IMR-90 (cell line): ENCODE measurements around the gene CPTP. TPM values are rescaled to one million over a fixed set of nuclear protein-coding genes. Genes with fewer than 3 reads are reported as not detected.

Experiments used
- ATAC-seq: fragments of 200-7000 bp; cut with Tn5 transposase; 2 replicates; pipeline ENCODE4 v1.9.1; 2020; ENCODE audit warnings: low read depth, mild to moderate bottlenecking, moderate library complexity
- BruUV-seq: library from RNA; stranded (reverse); fragments of 400-500 nt; replicated peaks from 2 replicates; lab custom pipeline; 2021; lab: Mats Ljungman, UMichigan
- CTCF ChIA-PET: fragments of 300-600 bp; formaldehyde crosslinking; extraction: SDS; loops from one replicate; lab custom pipeline; 2021; ENCODE audit warnings: antibody characterized with exemption; lab: Yijun Ruan, JAX
- POLR2A ChIA-PET: fragments of 300-600 bp; sonication (Branson Sonifier 250); formaldehyde crosslinking; loops from one replicate; lab custom pipeline; 2022; ENCODE audit warnings: antibody characterized with exemption; ENCODE audit not compliant: unreplicated experiment; lab: Charles Lee
- DNase-seq: peaks from one replicate; pipeline ENCODE4 v3.0.0; 2013
- H2AFZ ChIP-seq: replicated peaks from 2 replicates; pipeline ENCODE3; 2013; ENCODE audit warnings: low read length, mild to moderate bottlenecking; ENCODE audit not compliant: poor library complexity
- H2AK5ac ChIP-seq: 2 replicates; pipeline ENCODE4 v1.6.1; 2013; ENCODE audit warnings: low read depth, low read length, inconsistent platforms
- H2AK9ac ChIP-seq: replicated peaks from 2 replicates; pipeline ENCODE3; 2013; ENCODE audit warnings: mild to moderate bottlenecking, low read depth, low read length, moderate library complexity; ENCODE audit not compliant: poor library complexity
- H2BK120ac ChIP-seq: 2 replicates; pipeline ENCODE4 v1.6.1; 2013; ENCODE audit warnings: low read depth, low read length, inconsistent platforms
- H2BK15ac ChIP-seq: 3 replicates; pipeline ENCODE4 v1.6.1; 2013; ENCODE audit warnings: low read depth, low read length, inconsistent platforms
- H2BK20ac ChIP-seq: 2 replicates; pipeline ENCODE4 v1.6.1; 2013; ENCODE audit warnings: low read depth, mild to moderate bottlenecking, inconsistent platforms, low read length, moderate library complexity
- H2BK5ac ChIP-seq: 2 replicates; pipeline ENCODE4 v1.6.1; 2013; ENCODE audit warnings: mild to moderate bottlenecking, low read depth, low read length, inconsistent platforms; ENCODE audit not compliant: poor library complexity, severe bottlenecking
- H3K14ac ChIP-seq: replicated peaks from 2 replicates; pipeline ENCODE4 v1.6.1; 2013; ENCODE audit warnings: low read depth, low read length, inconsistent platforms
- H3K18ac ChIP-seq: 2 replicates; pipeline ENCODE4 v1.6.1; 2013; ENCODE audit warnings: low read depth, low read length, control low read depth
- H3K23ac ChIP-seq: 2 replicates; pipeline ENCODE4 v1.6.1; 2013; ENCODE audit warnings: low read depth, low read length, inconsistent platforms
- H3K27ac ChIP-seq: 2 replicates; pipeline ENCODE4 v1.5.1; 2013; ENCODE audit warnings: mild to moderate bottlenecking, control low read depth, low read length; ENCODE audit not compliant: insufficient read depth
- H3K27me3 ChIP-seq: 2 replicates; pipeline ENCODE4 v1.6.1; 2013; ENCODE audit warnings: low read length; ENCODE audit not compliant: control insufficient read depth, insufficient read depth
- H3K36me3 ChIP-seq: 2 replicates; pipeline ENCODE4 v1.6.1; 2013; ENCODE audit warnings: low read length, mixed read lengths; ENCODE audit not compliant: control insufficient read depth, insufficient read depth
- H3K4ac ChIP-seq: 2 replicates; pipeline ENCODE4 v1.6.1; 2013; ENCODE audit warnings: low read depth, low read length, inconsistent platforms
- H3K4me1 ChIP-seq: 2 replicates; pipeline ENCODE4 v1.6.1; 2013; ENCODE audit warnings: low read length, mixed read lengths; ENCODE audit not compliant: control insufficient read depth, insufficient read depth
- H3K4me2 ChIP-seq: 2 replicates; pipeline ENCODE4 v1.6.1; 2013; ENCODE audit warnings: low read depth, mild to moderate bottlenecking, control low read depth, low read length, moderate library complexity
- H3K4me3 ChIP-seq: 2 replicates; pipeline ENCODE4 v1.5.1; 2013; ENCODE audit warnings: low read depth, mild to moderate bottlenecking, control low read depth, low read length, moderate library complexity; ENCODE audit not compliant: insufficient read depth
- H3K56ac ChIP-seq: 2 replicates; pipeline ENCODE4 v1.6.1; 2013; ENCODE audit warnings: low read length, inconsistent platforms; ENCODE audit not compliant: insufficient read depth; ENCODE audit errors: extremely low read depth
- H3K79me1 ChIP-seq, 2 experiments: 2 replicates each; pipeline ENCODE4 v1.6.1; 2013; ENCODE audit warnings: low read length in 2 of 2, inconsistent platforms in 1 of 2, low read depth in 1 of 2
- H3K9ac ChIP-seq: 2 replicates; pipeline ENCODE4 v1.6.1; 2013; ENCODE audit warnings: low read depth, low read length, control low read depth
- H3K9me1 ChIP-seq: 2 replicates; pipeline ENCODE4 v1.6.1; 2013; ENCODE audit warnings: low read length, inconsistent platforms; ENCODE audit not compliant: insufficient read depth
- H3K9me3 ChIP-seq: 2 replicates; pipeline ENCODE4 v1.6.1; 2013; ENCODE audit warnings: low read length; ENCODE audit not compliant: control insufficient read depth, insufficient read depth
- H4K20me1 ChIP-seq: 2 replicates; pipeline ENCODE4 v1.6.1; 2013; ENCODE audit warnings: low read length, inconsistent platforms; ENCODE audit not compliant: insufficient read depth
- H4K5ac ChIP-seq: 2 replicates; pipeline ENCODE4 v1.6.1; 2013; ENCODE audit warnings: mild to moderate bottlenecking, low read depth, low read length, control low read depth
- H4K8ac ChIP-seq, 2 experiments: 2 replicates each; pipeline ENCODE4 v1.6.1; 2013; ENCODE audit warnings: low read depth in 2 of 2, low read length in 2 of 2, control low read depth in 1 of 2, inconsistent platforms in 1 of 2
- H4K91ac ChIP-seq: 2 replicates; pipeline ENCODE4 v1.6.1; 2013; ENCODE audit warnings: low read depth, low read length, inconsistent platforms; ENCODE audit not compliant: insufficient read depth
- BHLHE40 ChIP-seq: fragments of 150-350 bp; IDR thresholded peaks from 2 replicates; pipeline ENCODE4 v1.6.1; 2016; ENCODE audit warnings: mild to moderate bottlenecking, low read depth, low read length
- CHD1 ChIP-seq: IDR thresholded peaks from 2 replicates; pipeline ENCODE4 v1.6.1; 2012; ENCODE audit warnings: low read depth, low read length, improper control_type of control experiment
- FOS ChIP-seq: fragments of 150-350 bp; IDR thresholded peaks from 2 replicates; pipeline ENCODE4 v1.6.1; 2016; ENCODE audit warnings: low read depth, low read length
- MAFK ChIP-seq: IDR thresholded peaks from 2 replicates; pipeline ENCODE4 v1.6.1; 2012; ENCODE audit warnings: low read depth, low read length, improper control_type of control experiment
- MAZ ChIP-seq: IDR thresholded peaks from 2 replicates; pipeline ENCODE4 v1.6.1; 2012; ENCODE audit warnings: low read depth, mild to moderate bottlenecking, low read length, improper control_type of control experiment, moderate library complexity, borderline replicate concordance
- MXI1 ChIP-seq: IDR thresholded peaks from 2 replicates; pipeline ENCODE4 v1.6.1; 2012; ENCODE audit warnings: low read depth, mild to moderate bottlenecking, low read length, moderate library complexity, borderline replicate concordance
- NFE2L2 ChIP-seq: fragments of 150-350 bp; IDR thresholded peaks from 2 replicates; pipeline ENCODE4 v1.6.1; 2016; ENCODE audit warnings: low read depth, mild to moderate bottlenecking, low read length
- POLR2A ChIP-seq: IDR thresholded peaks from 2 replicates; pipeline ENCODE4 v1.6.1; 2012; ENCODE audit warnings: mild to moderate bottlenecking, low read depth, low read length
- RAD21 ChIP-seq: IDR thresholded peaks from 2 replicates; pipeline ENCODE4 v1.6.1; 2012; ENCODE audit warnings: low read length, improper control_type of control experiment
- RCOR1 ChIP-seq: IDR thresholded peaks from 2 replicates; pipeline ENCODE4 v1.6.1; 2012; ENCODE audit warnings: mild to moderate bottlenecking, low read length, improper control_type of control experiment; ENCODE audit not compliant: insufficient replicate concordance
- RFX5 ChIP-seq: IDR thresholded peaks from 2 replicates; pipeline ENCODE4 v1.8.0; 2012; ENCODE audit warnings: low read depth, mild to moderate bottlenecking, low read length, moderate library complexity
- SMC3 ChIP-seq: fragments of 150-350 bp; IDR thresholded peaks from 2 replicates; pipeline ENCODE4 v1.6.1; 2016; ENCODE audit warnings: low read depth, mild to moderate bottlenecking, antibody characterized with exemption, low read length, moderate library complexity
- WGBS, 2 experiments: methylation state at CpG; one replicate each; pipeline versions ENCODE4 v1.1.5 to v1.1.7; 2013; ENCODE audit warnings: missing lambda C conversion rate in 2 of 2; ENCODE audit not compliant: insufficient read length in 1 of 2; ENCODE audit errors: extremely low coverage in 2 of 2; 5-methylcytosine and 5-hydroxymethylcytosine counted together
- dilution Hi-C: fragments of 300-500 bp; cut with HindIII; formaldehyde crosslinking; loops from one replicate; pipeline ENCODE4 v1.14.3; 2018; ENCODE audit warnings: low sequenced_read_pairs; ENCODE audit not compliant: unreplicated experiment
- in situ Hi-C: fragments of 300-500 bp; cut with MboI; formaldehyde crosslinking; loops from 3 replicates; pipeline ENCODE4 v1.14.3; 2019; ENCODE audit warnings: low sequenced_read_pairs, inconsistent platforms, mixed read lengths
- intact Hi-C: fragments of 100-400 bp; cut with micrococcal nuclease; formaldehyde crosslinking; loops from 2 replicates; pipeline ENCODE4 v1.10.0; 2022
- polyA plus RNA-seq, 3 experiments: library from polyadenylated mRNA; depleted of rRNA; stranded (reverse); fragments of >200 nt; gene quantifications; 2 replicates each; pipeline ENCODE4 v1.2.3, GENCODE V29; 2012; ENCODE audit warnings: low replicate concordance in 1 of 3
- total RNA-seq: library from RNA; depleted of rRNA; stranded (reverse); fragments of >200 nt; gene quantifications from 2 replicates; pipeline ENCODE4 v1.2.3, GENCODE V29; 2012
- TF ChIP-seq, protein P1 (sequence below): fragments of 150-350 bp; IDR thresholded peaks from 2 replicates; pipeline ENCODE4 v1.6.1; 2016; ENCODE audit warnings: low read depth, mild to moderate bottlenecking, low read length, moderate library complexity, borderline replicate concordance
- TF ChIP-seq, protein P2 (sequence below): conservative IDR thresholded peaks from 2 replicates; pipeline ENCODE4 v1.5.1; 2012; ENCODE audit warnings: mild to moderate bottlenecking, low read depth, low read length, improper control_type of control experiment
- TF ChIP-seq, protein P3 (sequence below): fragments of 150-350 bp; IDR thresholded peaks from 2 replicates; pipeline ENCODE4 v1.6.1; 2017; ENCODE audit warnings: mild to moderate bottlenecking, antibody characterized with exemption, low read length, low read depth

The CPTP gene
- total and polyA plus RNA-seq, 2 of the 4 experiments (the other 2 are of a cell fraction) = 2.7 to 12.1 TPM

DNA sequence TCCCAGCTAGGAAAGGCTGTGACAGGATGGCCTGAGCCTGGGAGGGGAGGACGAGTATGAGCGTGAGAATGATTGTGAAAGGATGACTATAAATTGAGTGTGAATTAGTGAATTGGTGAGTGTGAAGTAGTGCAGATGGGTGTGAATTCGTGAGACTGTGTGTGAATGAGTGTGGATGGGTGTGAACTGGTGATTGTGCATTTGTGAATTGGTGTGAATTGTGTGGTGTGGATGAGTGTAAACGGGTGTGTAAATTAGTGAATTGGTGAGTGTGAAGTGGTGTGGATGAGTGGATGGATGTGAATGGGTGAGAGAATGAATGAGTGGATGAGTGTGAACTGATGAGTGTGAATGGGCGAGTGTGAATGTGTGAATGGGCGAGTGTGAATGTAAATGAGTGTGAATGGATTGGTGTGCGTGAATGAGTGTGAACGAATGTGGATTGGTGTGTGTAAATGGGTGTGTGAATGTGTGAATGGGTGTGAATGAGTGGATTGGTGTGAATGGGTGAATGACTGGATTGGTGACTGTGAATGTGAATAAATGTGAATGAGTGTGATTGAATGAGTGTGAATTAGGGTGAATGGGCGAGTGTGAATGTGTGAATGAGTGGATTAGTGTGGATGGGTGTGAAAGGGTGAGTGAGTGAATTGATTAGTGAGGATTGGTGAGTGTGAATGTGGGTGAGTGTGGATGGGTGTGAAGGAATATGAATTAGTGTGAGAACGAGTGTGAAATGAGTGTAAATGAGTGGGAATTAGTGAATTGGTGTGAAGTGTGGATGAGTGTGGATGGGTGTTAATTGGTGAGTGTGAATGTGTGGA, 41.5 kb downstream of the CPTP start:
- BruUV-seq = no TSS peak
- DNase-seq (no peak), ATAC-seq (no peak)
- Histone ChIP-seq H3K4ac (no peak overlapping the region), H3K18ac (no peak overlapping the region), H3K23ac (peak overlapping the region; percentile 49; the same call in 1 of the 2 replicates), H3K79me1 (peaks cover under 1 to 26% of the 10 kb centered on the region in 2 experiments; a peak in 2 of 4 replicates), H2BK15ac (no peak overlapping the region), H4K8ac (no peak overlapping the region), H3K36me3 (no peaks in the 10 kb centered on the region), H3K14ac (no peak overlapping the region), H3K9ac (no peak overlapping the region), H3K27ac (no peak overlapping the region), H4K5ac (no peak overlapping the region), H4K91ac (no peak overlapping the region), H3K4me2 (no peak overlapping the region), H3K4me1 (peaks cover 10% of the 10 kb centered on the region), H3K9me3 (no peaks in the 10 kb centered on the region), H3K9me1 (peaks cover 11% of the 10 kb centered on the region), H2BK5ac (peak overlapping the region; percentile 45), H3K56ac (no peak overlapping the region), H2BK20ac (no peak overlapping the region), H2BK120ac (no peak overlapping the region), H2AFZ (no peak overlapping the region), H3K4me3 (no peak overlapping the region), H2AK9ac (peak overlapping the region; percentile 42), H4K20me1 (no peaks in the 10 kb centered on the region), H3K27me3 (no peaks in the 10 kb centered on the region), H2AK5ac (peak overlapping the region; percentile 65; the same call in 1 of the 2 replicates)
- in situ Hi-C loops = no loop called here
- POLR2A ChIA-PET = no interaction called here
- dilution Hi-C loops = no loop called here
- 83 to 100% methylated on average over 9 to 10 of the region's 10 CpGs for WGBS, 2 experiments
- intact Hi-C loops = no loop called here
- CTCF ChIA-PET = no interaction called here
- TF ChIP-seq FOS = no peak
- no peak for TF ChIP-seq POLR2A
- TF ChIP-seq BHLHE40 = no peak
- TF ChIP-seq, protein P1, sequence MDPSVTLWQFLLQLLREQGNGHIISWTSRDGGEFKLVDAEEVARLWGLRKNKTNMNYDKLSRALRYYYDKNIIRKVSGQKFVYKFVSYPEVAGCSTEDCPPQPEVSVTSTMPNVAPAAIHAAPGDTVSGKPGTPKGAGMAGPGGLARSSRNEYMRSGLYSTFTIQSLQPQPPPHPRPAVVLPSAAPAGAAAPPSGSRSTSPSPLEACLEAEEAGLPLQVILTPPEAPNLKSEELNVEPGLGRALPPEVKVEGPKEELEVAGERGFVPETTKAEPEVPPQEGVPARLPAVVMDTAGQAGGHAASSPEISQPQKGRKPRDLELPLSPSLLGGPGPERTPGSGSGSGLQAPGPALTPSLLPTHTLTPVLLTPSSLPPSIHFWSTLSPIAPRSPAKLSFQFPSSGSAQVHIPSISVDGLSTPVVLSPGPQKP = no peak
- TF ChIP-seq MXI1 = no peak
- TF ChIP-seq, protein P2, sequence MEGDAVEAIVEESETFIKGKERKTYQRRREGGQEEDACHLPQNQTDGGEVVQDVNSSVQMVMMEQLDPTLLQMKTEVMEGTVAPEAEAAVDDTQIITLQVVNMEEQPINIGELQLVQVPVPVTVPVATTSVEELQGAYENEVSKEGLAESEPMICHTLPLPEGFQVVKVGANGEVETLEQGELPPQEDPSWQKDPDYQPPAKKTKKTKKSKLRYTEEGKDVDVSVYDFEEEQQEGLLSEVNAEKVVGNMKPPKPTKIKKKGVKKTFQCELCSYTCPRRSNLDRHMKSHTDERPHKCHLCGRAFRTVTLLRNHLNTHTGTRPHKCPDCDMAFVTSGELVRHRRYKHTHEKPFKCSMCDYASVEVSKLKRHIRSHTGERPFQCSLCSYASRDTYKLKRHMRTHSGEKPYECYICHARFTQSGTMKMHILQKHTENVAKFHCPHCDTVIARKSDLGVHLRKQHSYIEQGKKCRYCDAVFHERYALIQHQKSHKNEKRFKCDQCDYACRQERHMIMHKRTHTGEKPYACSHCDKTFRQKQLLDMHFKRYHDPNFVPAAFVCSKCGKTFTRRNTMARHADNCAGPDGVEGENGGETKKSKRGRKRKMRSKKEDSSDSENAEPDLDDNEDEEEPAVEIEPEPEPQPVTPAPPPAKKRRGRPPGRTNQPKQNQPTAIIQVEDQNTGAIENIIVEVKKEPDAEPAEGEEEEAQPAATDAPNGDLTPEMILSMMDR = no peak
- TF ChIP-seq RFX5 = no peak
- TF ChIP-seq MAFK = no peak
- TF ChIP-seq SMC3 = no peak
- TF ChIP-seq RCOR1 = no peak
- TF ChIP-seq, protein P3, sequence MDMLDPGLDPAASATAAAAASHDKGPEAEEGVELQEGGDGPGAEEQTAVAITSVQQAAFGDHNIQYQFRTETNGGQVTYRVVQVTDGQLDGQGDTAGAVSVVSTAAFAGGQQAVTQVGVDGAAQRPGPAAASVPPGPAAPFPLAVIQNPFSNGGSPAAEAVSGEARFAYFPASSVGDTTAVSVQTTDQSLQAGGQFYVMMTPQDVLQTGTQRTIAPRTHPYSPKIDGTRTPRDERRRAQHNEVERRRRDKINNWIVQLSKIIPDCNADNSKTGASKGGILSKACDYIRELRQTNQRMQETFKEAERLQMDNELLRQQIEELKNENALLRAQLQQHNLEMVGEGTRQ = no peak
- TF ChIP-seq NFE2L2 = no peak
- TF ChIP-seq MAZ = no peak
- no peak for TF ChIP-seq RAD21
- no peak for TF ChIP-seq CHD1
